Measurements from ENCODE around the gene DYNLRB1.

The DYNLRB1 gene

DNA sequence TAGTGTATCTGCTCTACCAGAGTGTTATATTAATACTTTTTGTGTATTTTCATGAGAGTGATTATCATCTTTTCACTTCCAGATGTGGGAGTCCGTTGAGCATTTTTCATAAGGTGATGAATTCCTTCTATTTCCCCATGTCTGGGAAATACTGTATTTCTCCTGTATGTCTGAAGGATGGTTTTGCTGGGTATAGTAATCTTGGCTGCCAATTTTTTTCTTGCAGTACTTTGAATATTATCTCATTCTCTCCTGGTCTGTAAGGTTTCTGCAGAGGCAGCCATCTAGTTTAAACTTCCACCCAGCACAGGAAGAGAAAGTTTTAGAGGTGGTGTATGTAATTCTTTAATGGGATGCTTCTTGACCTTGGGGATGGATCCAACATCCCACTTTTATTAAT is 15.4 kb upstream of the DYNLRB1 start:
- peaks cover 35% of the 10 kb centered on the region for H3K36me3 ChIP-seq (ENCODE audit: control insufficient read depth, low read length)
- 0 out of 2 replicates have a peak, but pooled peaks cover 3% of the 10 kb centered on the region for H3K79me2 ChIP-seq (ENCODE audit: control insufficient read depth, low read length)
- H3K27ac ChIP-seq (ENCODE audit: low read depth, low read length) = no peak overlapping the region
- H3K9me2 ChIP-seq (replicated peaks; ENCODE audit: control insufficient read depth, low read length) = no peaks in the 10 kb centered on the region
- H3K4me1 ChIP-seq (ENCODE audit: control insufficient read depth, low read length) = peaks cover 8% of the 10 kb centered on the region
- no peak overlapping the region for H3K4me2 ChIP-seq (ENCODE audit: low read length)
- peaks cover 5% of the 10 kb centered on the region for H3F3A ChIP-seq (ENCODE audit: control insufficient read depth, insufficient read depth)
- TF ChIP-seq, protein P1, sequence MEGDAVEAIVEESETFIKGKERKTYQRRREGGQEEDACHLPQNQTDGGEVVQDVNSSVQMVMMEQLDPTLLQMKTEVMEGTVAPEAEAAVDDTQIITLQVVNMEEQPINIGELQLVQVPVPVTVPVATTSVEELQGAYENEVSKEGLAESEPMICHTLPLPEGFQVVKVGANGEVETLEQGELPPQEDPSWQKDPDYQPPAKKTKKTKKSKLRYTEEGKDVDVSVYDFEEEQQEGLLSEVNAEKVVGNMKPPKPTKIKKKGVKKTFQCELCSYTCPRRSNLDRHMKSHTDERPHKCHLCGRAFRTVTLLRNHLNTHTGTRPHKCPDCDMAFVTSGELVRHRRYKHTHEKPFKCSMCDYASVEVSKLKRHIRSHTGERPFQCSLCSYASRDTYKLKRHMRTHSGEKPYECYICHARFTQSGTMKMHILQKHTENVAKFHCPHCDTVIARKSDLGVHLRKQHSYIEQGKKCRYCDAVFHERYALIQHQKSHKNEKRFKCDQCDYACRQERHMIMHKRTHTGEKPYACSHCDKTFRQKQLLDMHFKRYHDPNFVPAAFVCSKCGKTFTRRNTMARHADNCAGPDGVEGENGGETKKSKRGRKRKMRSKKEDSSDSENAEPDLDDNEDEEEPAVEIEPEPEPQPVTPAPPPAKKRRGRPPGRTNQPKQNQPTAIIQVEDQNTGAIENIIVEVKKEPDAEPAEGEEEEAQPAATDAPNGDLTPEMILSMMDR (IDR thresholded peaks at IDR 0.05; ENCODE audit: low read depth, low read length, poor library complexity, severe bottlenecking) = no peak
- no peak for TF ChIP-seq EZH2phosphoT487 (IDR thresholded peaks at IDR 0.05; ENCODE audit: borderline replicate concordance, low read length)
- no peaks in the 10 kb centered on the region for H3K9me3 ChIP-seq (ENCODE audit: control insufficient read depth, insufficient read depth, low read length)
- H3K4me3 ChIP-seq (ENCODE audit: low read length) = no peak overlapping the region
- no peaks in the 10 kb centered on the region for H4K20me1 ChIP-seq (ENCODE audit: control insufficient read depth, insufficient read depth, low read depth, low read length)
- no peaks in the 10 kb centered on the region for H3K27me3 ChIP-seq (ENCODE audit: control insufficient read depth, low read length)

DNA sequence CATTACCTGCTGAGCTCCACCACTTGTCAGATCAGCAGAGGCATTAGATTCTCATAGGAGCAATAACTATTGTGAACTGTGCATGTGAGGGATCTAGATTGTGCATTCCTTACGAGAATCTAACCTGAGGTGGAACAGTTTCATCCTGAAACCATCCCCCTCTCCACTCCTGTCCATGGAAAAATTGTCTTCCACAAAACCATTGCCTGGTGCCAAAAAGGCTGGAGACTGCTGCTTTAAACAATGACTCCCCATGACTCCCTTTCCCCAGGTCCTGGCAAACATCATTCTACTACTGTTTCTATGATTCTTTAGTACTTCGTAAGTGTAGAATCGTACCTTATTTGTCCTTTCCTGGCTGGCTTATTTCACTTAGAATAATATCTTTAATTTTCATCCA is 9.7 kb upstream of the DYNLRB1 start:
- Histone ChIP-seq H3K27me3 (ENCODE audit: control insufficient read depth, low read length) (no peaks in the 10 kb centered on the region), H3K4me2 (ENCODE audit: low read length) (no peak overlapping the region), H4K20me1 (ENCODE audit: control insufficient read depth, insufficient read depth, low read depth, low read length) (no peaks in the 10 kb centered on the region), H3K36me3 (ENCODE audit: control insufficient read depth, low read length) (peaks cover 39% of the 10 kb centered on the region), H3K79me2 (ENCODE audit: control insufficient read depth, low read length) (no peaks in the 10 kb centered on the region), H3K4me3 (ENCODE audit: low read length) (no peak overlapping the region), H3K9me3 (ENCODE audit: control insufficient read depth, insufficient read depth, low read length) (no peaks in the 10 kb centered on the region), H3F3A (ENCODE audit: control insufficient read depth, insufficient read depth) (0 out of 2 replicates have a peak, but pooled peaks cover 3% of the 10 kb centered on the region), H3K4me1 (ENCODE audit: control insufficient read depth, low read length) (no peaks in the 10 kb centered on the region), H3K27ac (ENCODE audit: low read depth, low read length) (no peak overlapping the region), H3K9me2 (replicated peaks; ENCODE audit: control insufficient read depth, low read length) (no peaks in the 10 kb centered on the region)
- no peak for TF ChIP-seq EZH2phosphoT487 (IDR thresholded peaks at IDR 0.05; ENCODE audit: borderline replicate concordance, low read length)
- TF ChIP-seq, protein P1 (IDR thresholded peaks at IDR 0.05; ENCODE audit: low read depth, low read length, poor library complexity, severe bottlenecking) = no peak

DNA sequence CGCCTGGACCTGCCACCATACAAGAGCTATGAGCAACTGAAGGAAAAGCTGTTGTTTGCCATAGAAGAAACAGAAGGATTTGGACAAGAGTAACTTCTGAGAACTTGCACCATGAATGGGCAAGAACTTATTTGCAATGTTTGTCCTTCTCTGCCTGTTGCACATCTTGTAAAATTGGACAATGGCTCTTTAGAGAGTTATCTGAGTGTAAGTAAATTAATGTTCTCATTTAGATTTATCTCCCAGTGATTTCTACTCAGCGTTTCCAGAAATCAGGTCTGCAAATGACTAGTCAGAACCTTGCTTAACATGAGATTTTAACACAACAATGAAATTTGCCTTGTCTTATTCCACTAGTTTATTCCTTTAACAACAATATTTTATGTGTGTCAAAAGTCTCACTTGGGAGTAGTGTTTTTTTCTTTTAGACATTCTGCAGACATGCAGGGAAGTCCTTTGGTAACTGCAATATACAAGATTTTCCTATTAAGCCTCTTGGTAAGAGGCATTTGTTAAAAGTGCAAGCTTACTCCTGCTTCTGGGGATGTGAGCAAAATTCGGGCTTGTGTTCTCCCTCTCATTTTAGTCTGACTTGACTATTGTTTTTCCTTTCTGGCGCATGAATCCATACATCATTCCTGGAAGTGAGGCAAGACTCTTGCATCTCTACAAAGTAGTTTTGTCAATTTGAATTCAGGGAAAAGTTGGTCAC is 8.4 kb upstream of the DYNLRB1 start:
- Histone ChIP-seq H4K20me1 (ENCODE audit: control insufficient read depth, insufficient read depth, low read depth, low read length) (no peaks in the 10 kb centered on the region), H3K79me2 (ENCODE audit: control insufficient read depth, low read length) (no peaks in the 10 kb centered on the region), H3K9me3 (ENCODE audit: control insufficient read depth, insufficient read depth, low read length) (no peaks in the 10 kb centered on the region), H3K36me3 (ENCODE audit: control insufficient read depth, low read length) (peaks cover 39% of the 10 kb centered on the region), H3K27me3 (ENCODE audit: control insufficient read depth, low read length) (no peaks in the 10 kb centered on the region), H3K9me2 (replicated peaks; ENCODE audit: control insufficient read depth, low read length) (no peaks in the 10 kb centered on the region), H3F3A (ENCODE audit: control insufficient read depth, insufficient read depth) (0 out of 2 replicates have a peak, but pooled peaks cover 3% of the 10 kb centered on the region), H3K4me2 (ENCODE audit: low read length) (no peak overlapping the region), H3K27ac (ENCODE audit: low read depth, low read length) (no peak overlapping the region), H3K4me3 (ENCODE audit: low read length) (no peak overlapping the region), H3K4me1 (ENCODE audit: control insufficient read depth, low read length) (no peaks in the 10 kb centered on the region)
- TF ChIP-seq, protein P1 (IDR thresholded peaks at IDR 0.05; ENCODE audit: low read depth, low read length, poor library complexity, severe bottlenecking) = no peak
- TF ChIP-seq EZH2phosphoT487 (IDR thresholded peaks at IDR 0.05; ENCODE audit: borderline replicate concordance, low read length) = no peak
